CD8-positive, alpha-beta memory T cell (primary cell): ENCODE results near the gene RND2. TPM values are rescaled to one million over a fixed set of nuclear protein-coding genes. Genes with fewer than 3 reads are reported as not detected.

Experiments
- CTCF ChIA-PET: fragments of 350-600 bp; sonication (Branson Sonifier 250); formaldehyde crosslinking; loops from one replicate; lab custom pipeline; 2021; ENCODE audit warnings: antibody characterized with exemption; lab: Charles Lee
- POLR2A ChIA-PET: fragments of 350-600 bp; sonication (Branson Sonifier 250); formaldehyde crosslinking; loops from one replicate; lab custom pipeline; 2021; ENCODE audit warnings: antibody characterized with exemption; lab: Charles Lee
- DNase-seq, 5 donors: peaks; one replicate each; pipeline versions ENCODE4 v3.0.0 to v3.0.0-alpha.2; 2020 to 2022; ENCODE audit warnings: mixed read lengths in 1 of 5
- H3K27ac ChIP-seq: one replicate; pipeline ENCODE4 v1.7.0; 2013; ENCODE audit warnings: low read depth, mild to moderate bottlenecking, low read length, moderate library complexity
- H3K27me3 ChIP-seq: 2 replicates; pipeline ENCODE4 v1.7.0; 2013; ENCODE audit warnings: low read length, mild to moderate bottlenecking; ENCODE audit not compliant: insufficient read depth, poor library complexity, severe bottlenecking
- H3K36me3 ChIP-seq: 2 replicates; pipeline ENCODE4 v1.7.0; 2013; ENCODE audit warnings: mild to moderate bottlenecking, low read length, moderate library complexity; ENCODE audit not compliant: insufficient read depth
- H3K4me1 ChIP-seq: 2 replicates; pipeline ENCODE4 v1.7.0; 2013; ENCODE audit warnings: mild to moderate bottlenecking, low read length, moderate library complexity; ENCODE audit not compliant: insufficient read depth
- H3K4me3 ChIP-seq: 2 replicates; pipeline ENCODE4 v1.7.0; 2013; ENCODE audit warnings: mild to moderate bottlenecking, low read length
- H3K9me3 ChIP-seq: 2 replicates; pipeline ENCODE4 v1.7.0; 2013; ENCODE audit warnings: mild to moderate bottlenecking, low read length
- H3K27ac Mint-ChIP-seq, 8 donors: one replicate each; pipeline ENCODE4 v1.8.0; 2020 to 2021; ENCODE audit warnings: mixed read lengths in 8 of 8, mild to moderate bottlenecking in 6 of 8, inconsistent platforms in 3 of 8, moderate library complexity in 3 of 8
- H3K27me3 Mint-ChIP-seq, 2 donors: one replicate each; pipeline ENCODE4 v1.8.0; 2020 to 2021; ENCODE audit warnings: mixed read lengths in 2 of 2, mild to moderate bottlenecking in 1 of 2, moderate library complexity in 1 of 2
- H3K36me3 Mint-ChIP-seq, 3 donors: one replicate each; pipeline ENCODE4 v1.8.0; 2020 to 2021; ENCODE audit warnings: mixed read lengths in 3 of 3, inconsistent platforms in 1 of 3, mild to moderate bottlenecking in 1 of 3
- H3K4me1 Mint-ChIP-seq, 3 donors: one replicate each; pipeline ENCODE4 v1.8.0; 2020 to 2021; ENCODE audit warnings: mixed read lengths in 3 of 3, inconsistent platforms in 1 of 3, mild to moderate bottlenecking in 1 of 3
- H3K4me3 Mint-ChIP-seq, 7 donors: one replicate each; pipeline ENCODE4 v1.8.0; 2020 to 2021; ENCODE audit warnings: mixed read lengths in 7 of 7, mild to moderate bottlenecking in 6 of 7, moderate library complexity in 4 of 7, inconsistent platforms in 2 of 7
- H3K9me3 Mint-ChIP-seq, 5 donors: one replicate each; pipeline ENCODE4 v1.8.0; 2020 to 2022; ENCODE audit warnings: mixed read lengths in 5 of 5, mild to moderate bottlenecking in 3 of 5, moderate library complexity in 2 of 5, inconsistent platforms in 1 of 5
- polyA plus RNA-seq: library from polyadenylated mRNA; unstranded; fragments of 300-500 nt; fragmentation: Illumina TruSeq; gene quantifications from one replicate; pipeline ENCODE4 v1.2.3, GENCODE V29; 2021
- total RNA-seq, 2 experiments: library from RNA; stranded (reverse); gene quantifications; one replicate each; pipeline ENCODE4 v1.2.3, GENCODE V29; 2021

RND2 gene
- total and polyA plus RNA-seq, 3 experiments from 2014 or later = 0.04 to 0.22 TPM; not detected in 1

GRCh38 chr17:43031666-43032065, 6.6 kb downstream of the RND2 start:
- Mint-ChIP-seq H3K36me3 (no peaks in the 10 kb centered on the region), H3K27me3 (peaks cover 0 to 3% of the 10 kb centered on the region in 2 donors), H3K9me3 (no peaks in the 10 kb centered on the region), H3K4me1 (no peaks in the 10 kb centered on the region), H3K27ac (peak overlapping the region in 1 of 8 donors; percentile 41), H3K4me3 (no peak overlapping the region)
- H3K4me1 ChIP-seq = no peaks in the 10 kb centered on the region
- H3K27me3 ChIP-seq = no peaks in the 10 kb centered on the region
- no peak for DNase-seq
- CTCF ChIA-PET = interaction anchor here (1.4 kb wide), 1 partner anchor 452 kb away, joined by 3 read pairs; the partner anchor contains the start of gene DHX8
- H3K27ac ChIP-seq = no peak overlapping the region
- no peaks in the 10 kb centered on the region for H3K36me3 ChIP-seq
- H3K4me3 ChIP-seq = no peak overlapping the region
- POLR2A ChIA-PET = no interaction called here
- H3K9me3 ChIP-seq = no peaks in the 10 kb centered on the region

GRCh38 chr17:43033948-43034881, 9.2 kb downstream of the RND2 start:
- no peak for DNase-seq
- Histone ChIP-seq H3K27me3 (no peaks in the 10 kb centered on the region), H3K27ac (no peak overlapping the region), H3K4me3 (no peak overlapping the region), H3K9me3 (no peaks in the 10 kb centered on the region), H3K4me1 (no peaks in the 10 kb centered on the region), H3K36me3 (no peaks in the 10 kb centered on the region)
- H3K4me1 Mint-ChIP-seq = no peaks in the 10 kb centered on the region
- no peak overlapping the region for H3K4me3 Mint-ChIP-seq
- peaks cover 0 to 2% of the 10 kb centered on the region in 2 donors for H3K27me3 Mint-ChIP-seq
- no peaks in the 10 kb centered on the region for H3K9me3 Mint-ChIP-seq
- CTCF ChIA-PET = interaction anchor here (0.8 kb wide), 1 partner anchor 10 kb away, joined by 3 read pairs; no protein-coding TSS in a partner anchor
- POLR2A ChIA-PET = no interaction called here
- H3K27ac Mint-ChIP-seq = no peak overlapping the region
- no peaks in the 10 kb centered on the region for H3K36me3 Mint-ChIP-seq

DNA sequence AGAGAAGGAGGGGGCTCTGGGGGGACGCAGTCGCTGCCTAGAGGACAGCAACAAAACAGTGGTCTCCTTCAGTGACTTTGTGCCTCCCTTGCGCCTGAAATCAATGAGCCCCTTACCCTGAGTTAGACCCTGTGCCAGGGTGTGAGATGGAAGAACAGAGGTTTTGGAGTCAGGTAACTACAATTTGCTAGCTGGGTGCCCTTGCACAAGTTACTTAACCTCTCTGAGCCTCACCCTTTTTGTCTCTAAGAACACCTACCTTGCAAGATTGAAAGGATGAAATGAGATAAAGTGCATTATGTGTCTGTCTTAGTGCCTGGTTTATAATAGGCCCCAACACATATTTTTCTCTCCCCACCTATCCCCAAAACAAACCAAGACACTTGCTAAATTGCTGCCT, 9.9 kb downstream of the RND2 start:
- CTCF ChIA-PET = no interaction called here
- no peak overlapping the region for H3K4me3 Mint-ChIP-seq
- H3K4me1 Mint-ChIP-seq = no peaks in the 10 kb centered on the region

DNA sequence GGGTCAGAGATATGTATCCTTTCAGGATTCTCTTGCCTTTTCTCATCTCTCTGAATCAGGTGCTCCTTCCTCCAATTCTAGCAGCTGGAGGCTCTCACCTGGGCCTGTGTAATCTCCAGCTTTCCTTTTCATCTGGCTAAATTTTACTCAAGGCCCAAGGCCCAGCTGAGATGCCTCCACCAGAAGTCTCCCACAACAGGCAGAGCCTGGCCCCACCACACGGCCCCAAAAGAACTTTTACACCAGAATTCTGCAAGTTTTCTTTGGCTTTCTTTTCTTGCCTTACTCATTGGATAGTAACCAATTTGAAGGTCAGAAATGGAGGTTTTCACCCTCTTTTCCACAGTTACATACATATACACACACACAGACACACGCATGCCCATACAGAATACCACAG, 14.6 kb downstream of the RND2 start:
- H3K36me3 Mint-ChIP-seq = no peaks in the 10 kb centered on the region
- no peaks in the 10 kb centered on the region for H3K27me3 Mint-ChIP-seq
- Histone ChIP-seq H3K27ac (no peak overlapping the region), H3K4me1 (no peaks in the 10 kb centered on the region), H3K9me3 (no peaks in the 10 kb centered on the region), H3K4me3 (no peak overlapping the region), H3K27me3 (no peaks in the 10 kb centered on the region), H3K36me3 (no peaks in the 10 kb centered on the region)
- H3K4me1 Mint-ChIP-seq = no peaks in the 10 kb centered on the region
- H3K27ac Mint-ChIP-seq = no peak overlapping the region
- ChIA-PET POLR2A (interaction anchor here (0.6 kb wide), 1 partner anchor 55 kb away, joined by 3 read pairs; no protein-coding TSS in a partner anchor), CTCF (no interaction called here)
- DNase-seq = no peak
- no peaks in the 10 kb centered on the region for H3K9me3 Mint-ChIP-seq
- H3K4me3 Mint-ChIP-seq = no peak overlapping the region

More for the DNA sequence above, 9.9 kb downstream of the RND2 start:
- H3K27ac Mint-ChIP-seq = peak overlapping the region in 2 of 8 donors; percentile 29 to 72
- no peaks in the 10 kb centered on the region for H3K27me3 ChIP-seq
- H3K27me3 Mint-ChIP-seq = peaks cover 0 to 2% of the 10 kb centered on the region in 2 donors
- no peak overlapping the region for H3K4me3 ChIP-seq
- H3K36me3 Mint-ChIP-seq = no peaks in the 10 kb centered on the region
- no peak overlapping the region for H3K27ac ChIP-seq
- no peaks in the 10 kb centered on the region for H3K4me1 ChIP-seq
- H3K36me3 ChIP-seq = no peaks in the 10 kb centered on the region
- POLR2A ChIA-PET = no interaction called here
- no peak for DNase-seq
- no peaks in the 10 kb centered on the region for H3K9me3 Mint-ChIP-seq
- H3K9me3 ChIP-seq = no peaks in the 10 kb centered on the region

DNA sequence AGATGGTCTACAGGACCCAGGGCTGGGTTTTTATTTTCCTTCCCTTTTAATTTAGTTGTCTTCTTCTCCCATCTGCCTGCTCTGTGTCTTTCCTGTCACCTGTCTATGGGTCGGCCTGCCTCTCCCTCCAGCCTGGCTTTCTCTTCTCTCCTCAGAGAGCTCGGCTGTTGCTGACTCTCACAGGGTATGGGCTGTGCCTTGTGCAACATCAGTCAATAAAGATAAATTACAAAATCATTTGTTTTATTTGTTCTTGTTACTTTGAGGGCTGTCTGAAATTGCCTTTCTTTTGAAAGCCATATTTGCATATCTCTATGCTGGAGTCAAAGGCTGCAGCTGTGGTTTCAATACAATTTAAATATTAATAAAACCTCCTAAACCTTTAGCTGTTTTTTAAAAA, 15.6 kb downstream of the RND2 start:
- no peak overlapping the region for H3K4me3 Mint-ChIP-seq
- no peaks in the 10 kb centered on the region for H3K4me1 Mint-ChIP-seq
- DNase-seq = no peak
- Histone ChIP-seq H3K9me3 (no peaks in the 10 kb centered on the region), H3K36me3 (no peaks in the 10 kb centered on the region), H3K27me3 (no peaks in the 10 kb centered on the region), H3K27ac (no peak overlapping the region), H3K4me1 (no peaks in the 10 kb centered on the region), H3K4me3 (no peak overlapping the region)
- H3K9me3 Mint-ChIP-seq = no peaks in the 10 kb centered on the region
- CTCF ChIA-PET = no interaction called here
- H3K36me3 Mint-ChIP-seq = no peaks in the 10 kb centered on the region
- POLR2A ChIA-PET = no interaction called here
- H3K27ac Mint-ChIP-seq = peak overlapping the region in 2 of 8 donors; percentile 67 to 88
- no peaks in the 10 kb centered on the region for H3K27me3 Mint-ChIP-seq

- Histone ChIP-seq H3K9me3 (no peaks in the 10 kb centered on the region), H3K4me1 (no peaks in the 10 kb centered on the region), H3K4me3 (no peak overlapping the region), H3K36me3 (no peaks in the 10 kb centered on the region), H3K27me3 (no peaks in the 10 kb centered on the region), H3K27ac (no peak overlapping the region)
- H3K4me1 Mint-ChIP-seq = no peaks in the 10 kb centered on the region
- no peaks in the 10 kb centered on the region for H3K36me3 Mint-ChIP-seq
- H3K27ac Mint-ChIP-seq = peak overlapping the region in 1 of 8 donors; percentile 72
- H3K27me3 Mint-ChIP-seq = no peaks in the 10 kb centered on the region
- no peak for DNase-seq
- no peak overlapping the region for H3K4me3 Mint-ChIP-seq
- H3K9me3 Mint-ChIP-seq = no peaks in the 10 kb centered on the region
- CTCF ChIA-PET = no interaction called here
- POLR2A ChIA-PET = no interaction called here
Measured at GRCh38 chr17:43042025-43042628, 17.1 kb downstream of the RND2 start.

DNA sequence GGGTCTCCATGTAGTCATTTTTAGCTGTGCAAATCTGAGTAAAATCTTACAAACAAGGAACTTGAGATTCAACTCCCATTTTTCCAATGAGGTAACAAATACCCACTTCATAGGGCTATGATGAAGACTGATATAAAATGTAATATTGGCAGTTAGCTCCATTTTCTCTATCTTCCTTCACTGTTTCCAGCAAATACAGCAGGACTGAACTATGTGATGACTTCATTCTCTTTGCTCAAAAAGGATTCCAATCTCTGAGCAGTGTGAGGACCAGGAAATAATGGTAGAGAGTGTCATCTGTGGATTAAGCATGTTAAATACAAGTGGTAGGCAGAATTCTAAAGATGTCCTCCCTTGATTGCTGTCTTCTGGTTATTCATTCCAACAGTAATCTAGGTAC, 18.3 kb downstream of the RND2 start:
- Mint-ChIP-seq H3K27me3 (no peaks in the 10 kb centered on the region), H3K4me1 (no peaks in the 10 kb centered on the region), H3K4me3 (no peak overlapping the region), H3K36me3 (no peaks in the 10 kb centered on the region), H3K9me3 (no peaks in the 10 kb centered on the region), H3K27ac (peak overlapping the region in 2 of 8 donors; percentile 37 to 39)
- CTCF ChIA-PET = no interaction called here
- no peaks in the 10 kb centered on the region for H3K27me3 ChIP-seq
- POLR2A ChIA-PET = interaction anchor here (0.6 kb wide), 1 partner anchor 86 kb away, joined by 3 read pairs; no protein-coding TSS in a partner anchor
- no peak for DNase-seq
- H3K4me1 ChIP-seq = no peaks in the 10 kb centered on the region
- no peak overlapping the region for H3K27ac ChIP-seq
- H3K36me3 ChIP-seq = no peaks in the 10 kb centered on the region
- no peak overlapping the region for H3K4me3 ChIP-seq
- no peaks in the 10 kb centered on the region for H3K9me3 ChIP-seq

DNA sequence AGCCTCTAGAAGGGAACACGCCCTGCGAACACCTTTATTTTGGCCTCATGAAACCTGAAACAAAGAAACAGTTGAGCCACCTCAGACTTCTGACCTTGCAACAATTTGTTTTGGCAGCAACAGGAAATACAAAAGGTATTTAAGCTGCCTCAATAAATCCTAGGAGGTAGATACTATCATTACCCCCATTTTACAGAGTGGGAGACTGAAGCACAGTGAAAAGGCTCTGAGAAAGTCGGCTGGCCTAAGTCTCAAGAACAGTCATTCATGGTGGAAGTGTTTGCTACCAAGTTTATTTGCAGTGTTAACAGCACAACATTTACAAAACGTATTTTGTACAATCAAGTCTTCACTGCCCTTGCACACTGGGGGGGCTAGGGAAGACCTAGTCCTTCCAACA, 19.0 kb downstream of the RND2 start:
- no peaks in the 10 kb centered on the region for H3K36me3 Mint-ChIP-seq
- no peaks in the 10 kb centered on the region for H3K9me3 Mint-ChIP-seq
- no peak overlapping the region for H3K27ac Mint-ChIP-seq
- POLR2A ChIA-PET = no interaction called here
- no peaks in the 10 kb centered on the region for H3K27me3 Mint-ChIP-seq
- H3K27ac ChIP-seq = no peak overlapping the region
- no peaks in the 10 kb centered on the region for H3K4me1 Mint-ChIP-seq
- CTCF ChIA-PET = no interaction called here
- no peaks in the 10 kb centered on the region for H3K27me3 ChIP-seq
- no peak for DNase-seq
- H3K4me1 ChIP-seq = no peaks in the 10 kb centered on the region
- no peak overlapping the region for H3K4me3 Mint-ChIP-seq
- H3K9me3 ChIP-seq = no peaks in the 10 kb centered on the region
- no peaks in the 10 kb centered on the region for H3K36me3 ChIP-seq
- H3K4me3 ChIP-seq = no peak overlapping the region
